ENCODE results near the gene HSD3B1.

GRCh38 chr1:119470958-119471357 lies 36.1 kb upstream of the HSD3B1 start:
- no peak for TF ChIP-seq CTCF (conservative IDR thresholded peaks at IDR 0.05; ENCODE audit: low read depth in 2 of 2)
- no peak for TF ChIP-seq EZH2phosphoT487 (IDR thresholded peaks at IDR 0.05; ENCODE audit: unreplicated experiment)
- no peak for TF ChIP-seq POLR2AphosphoS5 (IDR thresholded peaks at IDR 0.05; ENCODE audit: low read depth)
- TF ChIP-seq REST (IDR thresholded peaks at IDR 0.05; ENCODE audit: unreplicated experiment), result no peak
- no peak for TF ChIP-seq ZNF331 (CRISPR knock-in tag; IDR thresholded peaks at IDR 0.05; ENCODE audit: low read depth)
- TF ChIP-seq ETS1 (IDR thresholded peaks at IDR 0.05), result no peak
- no peak for TF ChIP-seq EZH2 (IDR thresholded peaks at IDR 0.05; ENCODE audit: low read depth, unreplicated experiment)
- TF ChIP-seq CREB1 (CRISPR knock-in tag; IDR thresholded peaks at IDR 0.05; ENCODE audit: low read depth), result no peak
